Neuronal stem cell (in vitro differentiated cells): Measurements from ENCODE around the gene EIF3L.

ENCODE experiments used
- DNase-seq: peaks from one replicate; pipeline ENCODE4 v3.0.0-alpha.2; 2013; ENCODE audit warnings: low spot score
- H2AFZ ChIP-seq: one replicate; pipeline ENCODE4 v1.6.1; 2013; ENCODE audit warnings: mild to moderate bottlenecking, low read length, inconsistent platforms
- H2AK5ac ChIP-seq: 2 replicates; pipeline ENCODE4 v1.6.1; 2013; ENCODE audit warnings: low read depth, mild to moderate bottlenecking, inconsistent platforms, low read length, moderate library complexity, mixed read lengths
- H2BK120ac ChIP-seq: 2 replicates; pipeline ENCODE4 v1.6.1; 2013; ENCODE audit warnings: low read depth, mild to moderate bottlenecking, inconsistent platforms, low read length, moderate library complexity, mixed read lengths
- H2BK12ac ChIP-seq: one replicate; pipeline ENCODE4 v1.6.1; 2013; ENCODE audit warnings: low read length, inconsistent platforms
- H2BK15ac ChIP-seq: 2 replicates; pipeline ENCODE4 v1.6.1; 2013; ENCODE audit warnings: mild to moderate bottlenecking, low read length, inconsistent platforms, mixed read lengths
- H2BK5ac ChIP-seq: one replicate; pipeline ENCODE4 v1.6.1; 2013; ENCODE audit warnings: inconsistent platforms, mild to moderate bottlenecking, low read length, moderate library complexity
- H3K14ac ChIP-seq: one replicate; pipeline ENCODE4 v1.6.1; 2013; ENCODE audit warnings: low read length, inconsistent platforms
- H3K18ac ChIP-seq: 2 replicates; pipeline ENCODE4 v1.6.1; 2013; ENCODE audit warnings: low read length, inconsistent platforms
- H3K23ac ChIP-seq: 2 replicates; pipeline ENCODE4 v1.6.1; 2013; ENCODE audit warnings: low read depth, mild to moderate bottlenecking, mixed read lengths, low read length, inconsistent platforms; ENCODE audit not compliant: poor library complexity
- H3K27ac ChIP-seq: replicated peaks from 3 replicates; pipeline ENCODE4 v1.5.1; 2013; ENCODE audit warnings: low read length, inconsistent platforms
- H3K27me3 ChIP-seq, 3 experiments: 2 replicates each; pipeline ENCODE4 v1.6.1; 2013; ENCODE audit warnings: low read length in 3 of 3, mild to moderate bottlenecking in 2 of 3, inconsistent platforms in 1 of 3, low read depth in 1 of 3, mixed read lengths in 1 of 3, moderate library complexity in 1 of 3; ENCODE audit not compliant: control insufficient read depth in 3 of 3, insufficient read depth in 3 of 3
- H3K36me3 ChIP-seq, 2 donors: replicated peaks in 1 of 2; 2 replicates each; pipeline ENCODE4 v1.6.1; 2013; ENCODE audit warnings: low read length in 2 of 2; ENCODE audit not compliant: control insufficient read depth in 2 of 2, insufficient read depth in 2 of 2
- H3K4ac ChIP-seq: 2 replicates; pipeline ENCODE4 v1.6.1; 2013; ENCODE audit warnings: inconsistent platforms, mild to moderate bottlenecking, low read length, moderate library complexity
- H3K4me1 ChIP-seq, 2 donors: 1 replicate in 1 of 2; 2 replicates in 1 of 2; pipeline ENCODE4 v1.6.1; 2013; ENCODE audit warnings: low read length in 2 of 2, low read depth in 1 of 2; ENCODE audit not compliant: control insufficient read depth in 2 of 2, insufficient read depth in 1 of 2
- H3K4me2 ChIP-seq: one replicate; pipeline ENCODE4 v1.6.1; 2013; ENCODE audit warnings: mild to moderate bottlenecking, low read length, inconsistent platforms; ENCODE audit not compliant: insufficient read depth, poor library complexity, severe bottlenecking
- H3K4me3 ChIP-seq, 2 donors: 2 replicates each; pipeline ENCODE4 v1.5.1; 2013; ENCODE audit warnings: low read length in 2 of 2, mild to moderate bottlenecking in 2 of 2, inconsistent platforms in 1 of 2, moderate library complexity in 1 of 2
- H3K79me1 ChIP-seq: one replicate; pipeline ENCODE4 v1.6.1; 2013; ENCODE audit warnings: low read depth, mild to moderate bottlenecking, inconsistent platforms, low read length, moderate library complexity
- H3K9ac ChIP-seq: one replicate; pipeline ENCODE4 v1.6.1; 2013; ENCODE audit warnings: mild to moderate bottlenecking, low read depth, low read length, inconsistent platforms; ENCODE audit not compliant: poor library complexity
- H3K9me3 ChIP-seq, 2 donors: replicated peaks in 1 of 2; 2 replicates each; pipeline versions ENCODE3 to v1.6.1; 2013; ENCODE audit warnings: low read length in 2 of 2, mild to moderate bottlenecking in 2 of 2, inconsistent platforms in 1 of 2, low read depth in 1 of 2, mixed read lengths in 1 of 2, moderate library complexity in 1 of 2; ENCODE audit not compliant: control insufficient read depth in 2 of 2, insufficient read depth in 1 of 2
- H4K8ac ChIP-seq: one replicate; pipeline ENCODE4 v1.6.1; 2013; ENCODE audit warnings: low read depth, mild to moderate bottlenecking, inconsistent platforms, low read length, moderate library complexity
- H4K91ac ChIP-seq: one replicate; pipeline ENCODE4 v1.6.1; 2013; ENCODE audit warnings: low read length, low read depth, mild to moderate bottlenecking, inconsistent platforms; ENCODE audit not compliant: poor library complexity
- WGBS, 2 donors: extraction: QIAGEN DNeasy Blood & Tissue Kit; methylation state at CpG; one replicate each; pipeline ENCODE4 v1.1.7; 2013; ENCODE audit warnings: missing lambda C conversion rate in 2 of 2, mixed read lengths in 1 of 2; ENCODE audit not compliant: insufficient read length in 2 of 2, insufficient replicate concordance in 1 of 2; ENCODE audit errors: extremely low coverage in 2 of 2; 5-methylcytosine and 5-hydroxymethylcytosine counted together

The EIF3L gene

GRCh38 chr22:37817705-37818408 lies 31.4 kb upstream of the EIF3L start:
- Histone ChIP-seq H3K36me3 (peaks cover 16 to 31% of the 10 kb centered on the region in 2 donors), H3K4ac (no peak overlapping the region), H2BK15ac (no peak overlapping the region), H3K23ac (peak overlapping the region; percentile 87), H2BK12ac (no peak overlapping the region), H3K4me1 (peaks cover 14 to 17% of the 10 kb centered on the region in 2 donors), H3K4me3 (peak overlapping the region; percentile 44 to 68), H3K79me1 (no peaks in the 10 kb centered on the region), H3K14ac (peak overlapping the region; percentile 22), H3K9me3 (peaks cover 0 to 2% of the 10 kb centered on the region in 2 donors), H2AK5ac (no peak overlapping the region), H2AFZ (peak overlapping the region; percentile 93), H3K4me2 (peak overlapping the region; percentile 90), H3K18ac (peak overlapping the region; percentile 84), H2BK120ac (no peak overlapping the region), H3K27me3 (peaks cover 0 to 27% (median 8%) of the 10 kb centered on the region in 3 experiments), H3K27ac (no peak overlapping the region), H4K8ac (no peak overlapping the region), H3K9ac (peak overlapping the region; percentile 89), H4K91ac (no peak overlapping the region), H2BK5ac (peak overlapping the region; percentile 88)
- WGBS, 2 donors = no CpG with 5 or more reads among the region's 29 CpGs
- peak; percentile 78 for DNase-seq

- peak overlapping the region; percentile 84 for H3K18ac ChIP-seq
- peak overlapping the region; percentile 90 for H3K4me2 ChIP-seq
- H3K9ac ChIP-seq = peak overlapping the region; percentile 89
- H3K9me3 ChIP-seq = peaks cover 0 to 2% of the 10 kb centered on the region in 2 donors
- peaks cover 0 to 34% (median 8%) of the 10 kb centered on the region in 3 experiments for H3K27me3 ChIP-seq
- H4K91ac ChIP-seq = no peak overlapping the region
- H3K27ac ChIP-seq = no peak overlapping the region
- H2BK120ac ChIP-seq = no peak overlapping the region
- H2BK15ac ChIP-seq = no peak overlapping the region
- peak overlapping the region; percentile 44 to 60 for H3K4me3 ChIP-seq
- H3K79me1 ChIP-seq = no peaks in the 10 kb centered on the region
- H3K4me1 ChIP-seq = peaks cover 17 to 18% of the 10 kb centered on the region in 2 donors
- H2BK12ac ChIP-seq = no peak overlapping the region
- H2BK5ac ChIP-seq = peak overlapping the region; percentile 88
- H3K4ac ChIP-seq = no peak overlapping the region
- no peak for DNase-seq
- H4K8ac ChIP-seq = peak overlapping the region; percentile 31
- H2AK5ac ChIP-seq = peak overlapping the region; percentile 79
- H3K36me3 ChIP-seq = peaks cover 13 to 26% of the 10 kb centered on the region in 2 donors
- peak overlapping the region; percentile 93 for H2AFZ ChIP-seq
- WGBS, 2 donors = no CpG with 5 or more reads among the region's 68 CpGs
- peak overlapping the region; percentile 87 for H3K23ac ChIP-seq
- peak overlapping the region; percentile 86 for H3K14ac ChIP-seq
These were observed 30.7 kb upstream of the EIF3L start for GRCh38 chr22:37818409-37819104.

DNA sequence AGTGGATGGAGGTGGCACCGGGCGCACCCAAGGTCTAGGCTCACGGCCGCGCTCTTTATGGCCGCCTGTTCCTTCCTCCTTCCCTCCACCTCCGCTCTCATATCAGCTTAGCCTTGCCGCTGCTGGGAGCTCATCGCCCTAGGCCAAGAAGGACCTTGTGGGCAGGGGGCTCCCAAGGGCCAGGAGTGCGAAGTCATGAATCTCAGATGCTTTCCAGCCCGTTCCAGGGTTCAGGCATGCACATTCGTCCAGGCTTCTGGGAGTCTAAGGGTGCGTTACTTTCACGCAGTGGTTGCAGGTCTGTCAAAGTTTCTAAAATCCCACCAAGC lies 30.1 kb upstream of the EIF3L start:
- peaks cover 18 to 20% of the 10 kb centered on the region in 2 donors for H3K4me1 ChIP-seq
- no peak overlapping the region for H3K4me3 ChIP-seq
- no peak overlapping the region for H3K27ac ChIP-seq
- peak overlapping the region; percentile 79 for H2AK5ac ChIP-seq
- peaks cover 13 to 23% of the 10 kb centered on the region in 2 donors for H3K36me3 ChIP-seq
- no peaks in the 10 kb centered on the region for H3K79me1 ChIP-seq
- no peak overlapping the region for H2BK15ac ChIP-seq
- peak overlapping the region; percentile 87 for H3K23ac ChIP-seq
- H3K9ac ChIP-seq = peak overlapping the region; percentile 89
- peak overlapping the region; percentile 86 for H3K14ac ChIP-seq
- no peak overlapping the region for H2BK12ac ChIP-seq
- H3K4me2 ChIP-seq = no peak overlapping the region
- no peak overlapping the region for H3K4ac ChIP-seq
- H2BK5ac ChIP-seq = peak overlapping the region; percentile 88
- peak overlapping the region; percentile 93 for H2AFZ ChIP-seq
- H3K27me3 ChIP-seq = peaks cover 0 to 38% (median 10%) of the 10 kb centered on the region in 3 experiments
- no peak overlapping the region for H4K91ac ChIP-seq
- no CpG with 5 or more reads among the region's 14 CpGs for WGBS, 2 donors
- H2BK120ac ChIP-seq = no peak overlapping the region
- no peak overlapping the region for H4K8ac ChIP-seq
- peak overlapping the region; percentile 44 for H3K18ac ChIP-seq
- H3K9me3 ChIP-seq = peaks cover 0 to 2% of the 10 kb centered on the region in 2 donors
- DNase-seq = no peak

DNA sequence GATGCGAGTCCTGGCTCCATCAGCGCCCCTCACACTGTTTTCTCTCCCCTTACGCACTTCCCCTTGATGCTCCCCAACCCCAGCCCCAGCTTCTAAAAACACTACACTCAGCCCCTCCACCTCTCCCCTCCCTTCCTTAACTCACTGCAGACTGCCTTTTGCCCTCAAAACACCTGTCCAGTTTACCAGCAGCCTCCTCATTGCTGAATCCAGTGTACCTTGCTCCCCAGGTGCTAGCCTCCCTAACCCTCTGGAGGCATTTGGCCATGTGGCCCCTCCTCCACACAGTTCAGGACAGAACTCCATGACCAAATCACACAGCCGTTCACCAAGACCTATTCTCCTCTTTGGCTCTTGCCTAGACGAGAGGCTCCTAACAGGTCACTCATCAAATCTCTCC lies 28.9 kb upstream of the EIF3L start:
- WGBS, 2 donors = no CpG with 5 or more reads among the region's 5 CpGs
- no peak overlapping the region for H4K8ac ChIP-seq
- H2BK12ac ChIP-seq = no peak overlapping the region
- H3K79me1 ChIP-seq = no peaks in the 10 kb centered on the region
- no peak overlapping the region for H3K23ac ChIP-seq
- no peak overlapping the region for H3K4me2 ChIP-seq
- H3K36me3 ChIP-seq = peaks cover 8 to 13% of the 10 kb centered on the region in 2 donors
- no peak overlapping the region for H3K14ac ChIP-seq
- no peak overlapping the region for H2AFZ ChIP-seq
- no peak overlapping the region for H3K18ac ChIP-seq
- no peak overlapping the region for H3K4me3 ChIP-seq
- H3K27me3 ChIP-seq = peaks cover 0 to 51% (median 22%) of the 10 kb centered on the region in 3 experiments
- H2BK15ac ChIP-seq = no peak overlapping the region
- no peak overlapping the region for H2BK5ac ChIP-seq
- no peak overlapping the region for H3K27ac ChIP-seq
- DNase-seq = no peak
- no peak overlapping the region for H2BK120ac ChIP-seq
- peaks cover 0 to 2% of the 10 kb centered on the region in 2 donors for H3K9me3 ChIP-seq
- H3K4ac ChIP-seq = no peak overlapping the region
- H3K4me1 ChIP-seq = peaks cover 18 to 22% of the 10 kb centered on the region in 2 donors
- no peak overlapping the region for H2AK5ac ChIP-seq
- no peak overlapping the region for H4K91ac ChIP-seq
- no peak overlapping the region for H3K9ac ChIP-seq
